PFSK-1 (cell line): ENCODE results near the gene GIGYF1. TPM values are rescaled to one million over a fixed set of nuclear protein-coding genes. Genes with fewer than 3 reads are reported as not detected.

ENCODE experiments used
- FOXP2 ChIP-seq: optimal IDR thresholded peaks from 2 replicates; pipeline ENCODE3; 2011; ENCODE audit warnings: borderline replicate concordance, control low read depth, inconsistent platforms; ENCODE audit not compliant: insufficient read depth; ENCODE audit errors: extremely low read length, extremely low read depth
- POLR2AphosphoS5 ChIP-seq: IDR thresholded peaks from 2 replicates; pipeline ENCODE4 v1.6.1; 2012; ENCODE audit warnings: low read depth, mild to moderate bottlenecking, control low read depth, low read length, moderate library complexity
- SIN3A ChIP-seq: IDR thresholded peaks from 2 replicates; pipeline ENCODE4 v1.6.1; 2012; ENCODE audit warnings: mild to moderate bottlenecking, low read length, moderate library complexity, borderline replicate concordance; ENCODE audit not compliant: insufficient read depth
- TAF1 ChIP-seq: IDR thresholded peaks from 2 replicates; pipeline ENCODE4 v1.6.1; 2012; ENCODE audit warnings: low read length, control low read depth, borderline replicate concordance; ENCODE audit not compliant: insufficient read depth
- polyA plus RNA-seq: library from polyadenylated mRNA; unstranded; fragments of >200 nt; gene quantifications from one replicate; pipeline ENCODE4 v1.2.1, GENCODE V29; 2012; ENCODE audit warnings: low read depth, missing spikeins; ENCODE audit not compliant: insufficient read length
- TF ChIP-seq, protein P1 (sequence below), 2 experiments: IDR thresholded peaks; 2 replicates each; pipeline versions ENCODE4 v1.6.1 to v1.8.0; 2011 to 2012; ENCODE audit warnings: low read depth in 2 of 2, low read length in 2 of 2, control low read depth in 1 of 2, inconsistent platforms in 1 of 2, mild to moderate bottlenecking in 1 of 2, moderate library complexity in 1 of 2; ENCODE audit not compliant: insufficient read depth in 1 of 2

GIGYF1 gene, protein sequence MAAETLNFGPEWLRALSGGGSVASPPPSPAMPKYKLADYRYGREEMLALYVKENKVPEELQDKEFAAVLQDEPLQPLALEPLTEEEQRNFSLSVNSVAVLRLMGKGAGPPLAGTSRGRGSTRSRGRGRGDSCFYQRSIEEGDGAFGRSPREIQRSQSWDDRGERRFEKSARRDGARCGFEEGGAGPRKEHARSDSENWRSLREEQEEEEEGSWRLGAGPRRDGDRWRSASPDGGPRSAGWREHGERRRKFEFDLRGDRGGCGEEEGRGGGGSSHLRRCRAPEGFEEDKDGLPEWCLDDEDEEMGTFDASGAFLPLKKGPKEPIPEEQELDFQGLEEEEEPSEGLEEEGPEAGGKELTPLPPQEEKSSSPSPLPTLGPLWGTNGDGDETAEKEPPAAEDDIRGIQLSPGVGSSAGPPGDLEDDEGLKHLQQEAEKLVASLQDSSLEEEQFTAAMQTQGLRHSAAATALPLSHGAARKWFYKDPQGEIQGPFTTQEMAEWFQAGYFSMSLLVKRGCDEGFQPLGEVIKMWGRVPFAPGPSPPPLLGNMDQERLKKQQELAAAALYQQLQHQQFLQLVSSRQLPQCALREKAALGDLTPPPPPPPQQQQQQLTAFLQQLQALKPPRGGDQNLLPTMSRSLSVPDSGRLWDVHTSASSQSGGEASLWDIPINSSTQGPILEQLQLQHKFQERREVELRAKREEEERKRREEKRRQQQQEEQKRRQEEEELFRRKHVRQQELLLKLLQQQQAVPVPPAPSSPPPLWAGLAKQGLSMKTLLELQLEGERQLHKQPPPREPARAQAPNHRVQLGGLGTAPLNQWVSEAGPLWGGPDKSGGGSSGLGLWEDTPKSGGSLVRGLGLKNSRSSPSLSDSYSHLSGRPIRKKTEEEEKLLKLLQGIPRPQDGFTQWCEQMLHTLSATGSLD (N-terminal part only)
- 35.9 TPM for polyA plus RNA-seq

DNA sequence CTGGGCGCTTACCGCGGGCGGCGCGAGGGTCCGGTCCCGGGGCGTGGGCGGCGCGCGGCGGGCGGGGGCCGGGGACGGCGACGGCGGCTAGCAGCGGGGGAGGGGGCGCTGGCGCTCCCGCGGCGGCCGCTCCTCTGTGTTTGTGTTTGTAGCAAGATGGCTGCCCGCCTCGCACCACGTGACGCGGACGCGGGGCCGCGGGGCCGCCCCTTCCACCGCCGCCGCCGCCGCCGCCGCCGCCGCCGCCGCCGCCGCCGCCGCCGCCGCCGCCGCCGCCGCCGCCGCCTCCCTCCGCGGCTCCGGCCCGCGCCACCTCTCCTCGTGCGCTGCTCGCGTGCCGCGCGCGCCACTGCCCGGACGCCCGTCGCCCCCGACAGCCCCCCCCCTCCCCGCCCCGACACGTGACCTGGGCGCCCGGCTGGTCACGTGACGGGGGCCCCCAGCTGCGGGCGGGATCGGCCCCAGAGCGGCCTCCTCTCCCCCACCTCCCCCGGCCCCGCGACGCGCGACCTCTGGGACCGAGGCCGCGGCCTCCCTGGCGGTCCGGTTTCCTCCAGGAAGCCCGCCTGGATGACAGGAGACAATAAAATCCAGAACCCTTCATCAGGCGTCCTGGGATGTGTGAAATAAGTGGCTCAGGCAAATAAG, at the start of gene GIGYF1:
Gene GIGYF1, minus strand, starts transcription at position 153 of the 648 bp plus-strand sequence. CDS start 6,012 bp downstream, outside the sequence.
- TF ChIP-seq SIN3A: peak; percentile 1; the same call in 1 of the 2 replicates
- TF ChIP-seq, protein P1, sequence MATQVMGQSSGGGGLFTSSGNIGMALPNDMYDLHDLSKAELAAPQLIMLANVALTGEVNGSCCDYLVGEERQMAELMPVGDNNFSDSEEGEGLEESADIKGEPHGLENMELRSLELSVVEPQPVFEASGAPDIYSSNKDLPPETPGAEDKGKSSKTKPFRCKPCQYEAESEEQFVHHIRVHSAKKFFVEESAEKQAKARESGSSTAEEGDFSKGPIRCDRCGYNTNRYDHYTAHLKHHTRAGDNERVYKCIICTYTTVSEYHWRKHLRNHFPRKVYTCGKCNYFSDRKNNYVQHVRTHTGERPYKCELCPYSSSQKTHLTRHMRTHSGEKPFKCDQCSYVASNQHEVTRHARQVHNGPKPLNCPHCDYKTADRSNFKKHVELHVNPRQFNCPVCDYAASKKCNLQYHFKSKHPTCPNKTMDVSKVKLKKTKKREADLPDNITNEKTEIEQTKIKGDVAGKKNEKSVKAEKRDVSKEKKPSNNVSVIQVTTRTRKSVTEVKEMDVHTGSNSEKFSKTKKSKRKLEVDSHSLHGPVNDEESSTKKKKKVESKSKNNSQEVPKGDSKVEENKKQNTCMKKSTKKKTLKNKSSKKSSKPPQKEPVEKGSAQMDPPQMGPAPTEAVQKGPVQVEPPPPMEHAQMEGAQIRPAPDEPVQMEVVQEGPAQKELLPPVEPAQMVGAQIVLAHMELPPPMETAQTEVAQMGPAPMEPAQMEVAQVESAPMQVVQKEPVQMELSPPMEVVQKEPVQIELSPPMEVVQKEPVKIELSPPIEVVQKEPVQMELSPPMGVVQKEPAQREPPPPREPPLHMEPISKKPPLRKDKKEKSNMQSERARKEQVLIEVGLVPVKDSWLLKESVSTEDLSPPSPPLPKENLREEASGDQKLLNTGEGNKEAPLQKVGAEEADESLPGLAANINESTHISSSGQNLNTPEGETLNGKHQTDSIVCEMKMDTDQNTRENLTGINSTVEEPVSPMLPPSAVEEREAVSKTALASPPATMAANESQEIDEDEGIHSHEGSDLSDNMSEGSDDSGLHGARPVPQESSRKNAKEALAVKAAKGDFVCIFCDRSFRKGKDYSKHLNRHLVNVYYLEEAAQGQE (IDR thresholded peaks at IDR 0.05; ENCODE audit: insufficient read depth in 1 of 2, low read depth in 2 of 2, low read length in 2 of 2): 0 out of 4 replicates have a peak, but pooled peaks of 1 of the 2 experiments have one; percentile 22
- TF ChIP-seq TAF1: no peak

DNA sequence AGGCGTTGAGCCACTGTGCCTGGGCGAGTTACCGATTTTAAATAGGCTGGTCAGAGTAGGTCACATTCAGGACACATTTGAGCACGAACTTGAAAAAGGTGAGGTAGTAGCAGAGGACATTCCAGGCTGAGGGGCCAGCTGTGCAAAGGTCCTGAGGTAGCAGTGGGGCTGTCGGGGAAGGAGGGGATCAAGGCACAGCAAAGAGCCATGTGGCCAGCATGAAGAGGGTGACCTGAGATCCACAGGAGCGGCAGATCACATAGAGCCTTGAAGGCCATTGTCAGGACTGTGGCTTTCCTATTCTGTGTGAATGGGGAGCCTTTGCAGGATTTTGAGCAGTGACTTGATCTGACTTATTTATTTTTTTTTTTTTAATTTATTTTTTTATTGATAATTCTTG, 45.9 kb upstream of the GIGYF1 start:
- TF ChIP-seq POLR2AphosphoS5: no peak
- TF ChIP-seq TAF1: no peak
- TF ChIP-seq FOXP2: no peak
- TF ChIP-seq SIN3A: no peak
- TF ChIP-seq, protein P1 (IDR thresholded peaks at IDR 0.05; ENCODE audit: insufficient read depth in 1 of 2, low read depth in 2 of 2, low read length in 2 of 2): no peak

DNA sequence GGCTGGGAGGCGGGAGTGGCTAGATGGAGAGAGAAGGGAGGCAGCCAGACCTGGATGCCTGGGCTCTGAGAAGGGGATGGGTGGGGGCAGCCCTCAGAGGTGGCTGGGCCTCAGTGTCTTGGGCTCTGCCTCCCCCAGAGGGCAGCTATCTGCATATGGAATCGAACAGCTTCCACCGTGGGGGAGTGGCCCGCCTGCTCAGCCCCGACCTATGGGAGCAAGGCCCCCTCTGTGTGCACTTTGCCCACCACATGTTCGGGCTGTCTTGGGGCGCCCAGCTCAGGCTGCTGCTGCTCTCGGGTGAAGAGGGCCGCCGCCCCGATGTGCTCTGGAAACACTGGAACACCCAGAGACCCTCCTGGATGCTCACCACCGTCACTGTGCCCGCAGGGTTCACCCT, 42.6 kb upstream of the GIGYF1 start:
- TF ChIP-seq POLR2AphosphoS5 (no peak), TAF1 (no peak)
- TF ChIP-seq, protein P1 (IDR thresholded peaks at IDR 0.05; ENCODE audit: insufficient read depth in 1 of 2, low read depth in 2 of 2, low read length in 2 of 2): no peak

DNA sequence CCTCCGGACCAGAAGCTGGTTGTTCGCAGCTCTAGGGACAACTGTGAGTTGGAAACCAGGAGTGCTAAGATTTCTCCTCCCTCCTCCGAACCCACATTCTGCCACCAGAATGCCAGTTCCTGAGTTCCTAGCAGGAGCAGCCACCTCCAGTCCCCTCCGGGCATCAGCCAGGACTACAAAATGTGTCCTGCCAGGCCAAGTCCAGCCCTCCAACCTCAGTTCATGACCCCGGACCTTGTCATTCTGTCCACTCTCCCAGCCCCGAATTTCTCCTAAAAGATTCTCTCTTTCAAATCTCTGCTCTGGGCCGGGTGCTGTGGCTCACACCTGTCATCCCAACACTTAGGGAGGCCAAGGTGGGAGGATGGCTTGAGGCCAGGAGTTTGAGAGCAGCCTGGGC, 41.7 kb upstream of the GIGYF1 start:
- TF ChIP-seq TAF1 (no peak), SIN3A (no peak), POLR2AphosphoS5 (no peak), FOXP2 (no peak)
- TF ChIP-seq, protein P1 (IDR thresholded peaks at IDR 0.05; ENCODE audit: insufficient read depth in 1 of 2, low read depth in 2 of 2, low read length in 2 of 2): no peak
